H9 (cell line): ENCODE measurements around the gene CAB39L. TPM values are rescaled to one million over a fixed set of nuclear protein-coding genes. Genes with fewer than 3 reads are reported as not detected.

ENCODE experiments used
- DNase-seq: peaks from one replicate; pipeline ENCODE4 v3.0.0-alpha.2; 2017
- H2AFZ ChIP-seq: one replicate; pipeline ENCODE4 v1.6.1; 2013; ENCODE audit warnings: mild to moderate bottlenecking, low read length, control low read depth, moderate library complexity
- H2AK5ac ChIP-seq: 2 replicates; pipeline ENCODE4 v1.6.1; 2013; ENCODE audit warnings: low read length, control low read depth, mixed read lengths; ENCODE audit not compliant: insufficient read length
- H2BK120ac ChIP-seq: one replicate; pipeline ENCODE4 v1.6.1; 2013; ENCODE audit warnings: low read depth, mild to moderate bottlenecking, low read length, control low read depth, inconsistent platforms; ENCODE audit not compliant: poor library complexity, severe bottlenecking
- H2BK12ac ChIP-seq: 2 replicates; pipeline ENCODE4 v1.6.1; 2013; ENCODE audit warnings: low read length, control low read depth, mixed read lengths, low read depth; ENCODE audit not compliant: insufficient read length
- H2BK15ac ChIP-seq: 2 replicates; pipeline ENCODE4 v1.6.1; 2013; ENCODE audit warnings: low read depth, low read length, control low read depth
- H2BK20ac ChIP-seq: one replicate; pipeline ENCODE4 v1.6.1; 2013; ENCODE audit warnings: low read depth, mild to moderate bottlenecking, low read length, control low read depth, inconsistent platforms; ENCODE audit not compliant: poor library complexity, severe bottlenecking
- H2BK5ac ChIP-seq: 2 replicates; pipeline ENCODE4 v1.6.1; 2013; ENCODE audit warnings: low read length, control low read depth, mixed read lengths; ENCODE audit not compliant: insufficient read length
- H3K14ac ChIP-seq: 2 replicates; pipeline ENCODE4 v1.6.1; 2013; ENCODE audit warnings: low read length, control low read depth; ENCODE audit not compliant: insufficient read depth
- H3K18ac ChIP-seq: 2 replicates; pipeline ENCODE4 v1.6.1; 2013; ENCODE audit warnings: low read depth, mild to moderate bottlenecking, mixed read lengths, low read length, control low read depth; ENCODE audit not compliant: insufficient read length
- H3K23ac ChIP-seq: 2 replicates; pipeline ENCODE4 v1.6.1; 2013; ENCODE audit warnings: low read length, control low read depth, mixed read lengths, low read depth; ENCODE audit not compliant: insufficient read length
- H3K23me2 ChIP-seq: 2 replicates; pipeline ENCODE4 v1.6.1; 2013; ENCODE audit warnings: low read depth, mild to moderate bottlenecking, mixed read lengths, low read length, control low read depth; ENCODE audit not compliant: insufficient read length, poor library complexity, severe bottlenecking
- H3K27ac ChIP-seq: 2 replicates; pipeline ENCODE4 v1.5.1; 2013; ENCODE audit warnings: low read length, control low read depth, mixed read lengths, low read depth; ENCODE audit not compliant: insufficient read length
- H3K27me3 ChIP-seq: 2 replicates; pipeline ENCODE4 v1.6.1; 2013; ENCODE audit warnings: low read length, control low read depth, inconsistent platforms; ENCODE audit not compliant: insufficient read depth
- H3K4ac ChIP-seq: 2 replicates; pipeline ENCODE4 v1.6.1; 2013; ENCODE audit warnings: low read depth, mild to moderate bottlenecking, control low read depth, inconsistent platforms, low read length, moderate library complexity
- H3K4me1 ChIP-seq: 2 replicates; pipeline ENCODE4 v1.6.1; 2013; ENCODE audit warnings: low read length, control low read depth, inconsistent platforms; ENCODE audit not compliant: insufficient read depth
- H3K4me2 ChIP-seq: 2 replicates; pipeline ENCODE4 v1.6.1; 2013; ENCODE audit warnings: low read length, control low read depth, mixed read lengths; ENCODE audit not compliant: insufficient read length, insufficient read depth
- H3K56ac ChIP-seq: 2 replicates; pipeline ENCODE4 v1.6.1; 2013; ENCODE audit warnings: low read depth, mild to moderate bottlenecking, mixed read lengths, low read length, control low read depth; ENCODE audit not compliant: insufficient read length
- H3K79me1 ChIP-seq: 2 replicates; pipeline ENCODE4 v1.6.1; 2013; ENCODE audit warnings: low read depth, mild to moderate bottlenecking, moderate library complexity, low read length, control low read depth, inconsistent platforms; ENCODE audit not compliant: insufficient read depth, poor library complexity, severe bottlenecking
- H3K79me2 ChIP-seq: 2 replicates; pipeline ENCODE4 v1.6.1; 2013; ENCODE audit warnings: low read length, control low read depth, inconsistent platforms; ENCODE audit not compliant: insufficient read depth
- H3K9ac ChIP-seq: 2 replicates; pipeline ENCODE4 v1.6.1; 2013; ENCODE audit warnings: low read length, control low read depth, mixed read lengths; ENCODE audit not compliant: insufficient read length; ENCODE audit errors: extremely low read depth
- H3K9me3 ChIP-seq: one replicate; pipeline ENCODE4 v1.6.1; 2013; ENCODE audit warnings: low read depth, low read length, inconsistent platforms; ENCODE audit not compliant: control insufficient read depth
- H3T11ph ChIP-seq: one replicate; pipeline ENCODE4 v1.6.1; 2013; ENCODE audit warnings: mild to moderate bottlenecking, low read length, control low read depth, inconsistent platforms
- H4K20me1 ChIP-seq: one replicate; pipeline ENCODE4 v1.6.1; 2013; ENCODE audit not compliant: control insufficient read depth, insufficient read length, insufficient read depth
- H4K5ac ChIP-seq: 2 replicates; pipeline ENCODE4 v1.6.1; 2013; ENCODE audit warnings: low read depth, mild to moderate bottlenecking, mixed read lengths, low read length, control low read depth; ENCODE audit not compliant: insufficient read length
- H4K8ac ChIP-seq: replicated peaks from 2 replicates; pipeline ENCODE4 v1.6.1; 2013; ENCODE audit warnings: low read length, control low read depth, mixed read lengths, low read depth; ENCODE audit not compliant: insufficient read length
- H4K91ac ChIP-seq: 2 replicates; pipeline ENCODE4 v1.6.1; 2013; ENCODE audit warnings: low read depth, mild to moderate bottlenecking, moderate library complexity, mixed read lengths, low read length, control low read depth; ENCODE audit not compliant: insufficient read length
- H3K27ac Mint-ChIP-seq, 3 experiments: 2 replicates in 2 of 3; 3 replicates in 1 of 3; pipeline ENCODE4 v1.8.0; 2020 to 2021; ENCODE audit warnings: mixed read lengths in 3 of 3, mild to moderate bottlenecking in 1 of 3, moderate library complexity in 1 of 3
- H3K27me3 Mint-ChIP-seq: 2 replicates; pipeline ENCODE4 v1.8.0; 2021; ENCODE audit warnings: low read depth, mild to moderate bottlenecking, moderate library complexity, mixed read lengths
- H3K36me3 Mint-ChIP-seq, 3 experiments: 2 replicates in 2 of 3; 3 replicates in 1 of 3; pipeline ENCODE4 v1.8.0; 2020 to 2021; ENCODE audit warnings: low read depth in 3 of 3, mixed read lengths in 3 of 3; ENCODE audit not compliant: insufficient read depth in 1 of 3
- H3K4me1 Mint-ChIP-seq, 2 experiments: 2 replicates each; pipeline ENCODE4 v1.8.0; 2020; ENCODE audit warnings: mixed read lengths in 2 of 2
- H3K4me3 Mint-ChIP-seq, 2 experiments: 2 replicates in 1 of 2; 3 replicates in 1 of 2; pipeline ENCODE4 v1.8.0; 2020 to 2021; ENCODE audit warnings: mild to moderate bottlenecking in 2 of 2, mixed read lengths in 2 of 2, moderate library complexity in 1 of 2
- H3K9me3 Mint-ChIP-seq, 2 experiments: 2 replicates in 1 of 2; 3 replicates in 1 of 2; pipeline ENCODE4 v1.8.0; 2020; ENCODE audit warnings: mild to moderate bottlenecking in 2 of 2, mixed read lengths in 2 of 2, moderate library complexity in 1 of 2
- CTCF ChIP-seq: fragments of 200-600 bp; sonication (generic); conservative IDR thresholded peaks from 3 replicates; pipeline ENCODE4 v1.8.0; 2021; ENCODE audit warnings: antibody characterized with exemption, mild to moderate bottlenecking
- WGBS: extraction: QIAGEN DNeasy Blood & Tissue Kit; methylation state at CpG from one replicate; pipeline ENCODE4 v1.1.7; 2013; ENCODE audit warnings: missing lambda C conversion rate, low lambda C conversion rate, mixed read lengths; ENCODE audit not compliant: insufficient read length; ENCODE audit errors: extremely low coverage; 5-methylcytosine and 5-hydroxymethylcytosine counted together
- total RNA-seq: library from RNA; stranded (reverse); gene quantifications from 2 replicates; pipeline ENCODE4 v1.2.1, GENCODE V29; 2021

CAB39L gene
- total RNA-seq, 1 experiment from 2014 or later, result 6.0 TPM

GRCh38 chr13:49287995-49288394 lies 155.9 kb downstream of the CAB39L start:
- no peaks in the 10 kb centered on the region for H3K79me2 ChIP-seq
- no peaks in the 10 kb centered on the region for H3K79me1 ChIP-seq
- H3K9me3 ChIP-seq, result no peaks in the 10 kb centered on the region
- no peak for TF ChIP-seq CTCF
- no peaks in the 10 kb centered on the region for H3K23me2 ChIP-seq
- no peak overlapping the region for H4K8ac ChIP-seq
- Mint-ChIP-seq H3K4me3 (no peak overlapping the region), H3K27me3 (no peaks in the 10 kb centered on the region), H3K4me1 (no peaks in the 10 kb centered on the region), H3K27ac (no peak overlapping the region), H3K36me3 (no peaks in the 10 kb centered on the region), H3K9me3 (no peaks in the 10 kb centered on the region)
- H2BK15ac ChIP-seq, result no peak overlapping the region
- H3K27ac ChIP-seq, result no peak overlapping the region
- no peak overlapping the region for H3K4me2 ChIP-seq
- H3K14ac ChIP-seq, result no peak overlapping the region
- no peak overlapping the region for H2BK120ac ChIP-seq
- H4K91ac ChIP-seq, result no peak overlapping the region
- no CpG with 5 or more reads among the region's 1 CpG for WGBS
- no peak overlapping the region for H2BK5ac ChIP-seq
- no peak overlapping the region for H3K4ac ChIP-seq
- H2BK12ac ChIP-seq, result no peak overlapping the region
- H2AFZ ChIP-seq, result no peak overlapping the region
- H3K18ac ChIP-seq, result no peak overlapping the region
- no peak for DNase-seq
- H4K5ac ChIP-seq, result no peak overlapping the region
- no peak overlapping the region for H3K23ac ChIP-seq
- H3K27me3 ChIP-seq, result no peaks in the 10 kb centered on the region
- no peaks in the 10 kb centered on the region for H4K20me1 ChIP-seq
- H3T11ph ChIP-seq, result no peak overlapping the region
- H2BK20ac ChIP-seq, result no peak overlapping the region
- H2AK5ac ChIP-seq, result no peak overlapping the region
- H3K4me1 ChIP-seq, result no peaks in the 10 kb centered on the region
- H3K9ac ChIP-seq, result no peak overlapping the region
- H3K56ac ChIP-seq, result no peak overlapping the region
